GM19023 (cell line): Measurements from ENCODE around the gene NHERF2.

ENCODE experiments used
- ATAC-seq: cut with Tn5 transposase; IDR thresholded peaks from one replicate; pipeline ENCODE4 v1.9.1; 2021; ENCODE audit warnings: mild to moderate bottlenecking, moderate library complexity; ENCODE audit not compliant: unreplicated experiment

Gene NHERF2

GRCh38 chr16:2038382-2039231 lies 11.9 kb downstream of the NHERF2 start:
- no peak for ATAC-seq

- ATAC-seq, result no peak
Measured at GRCh38 chr16:2039274-2040031, 12.8 kb downstream of the NHERF2 start.

GRCh38 chr16:2040041-2040786 lies 13.5 kb downstream of the NHERF2 start:
- ATAC-seq, result no peak

GRCh38 chr16:2040787-2041522 lies 14.3 kb downstream of the NHERF2 start:
- no peak for ATAC-seq

GRCh38 chr16:2042171-2042985 lies 15.7 kb downstream of the NHERF2 start:
- ATAC-seq, result no peak

GRCh38 chr16:2042986-2043666 lies 16.4 kb downstream of the NHERF2 start:
- ATAC-seq, result no peak

GRCh38 chr16:2043667-2044451 lies 17.2 kb downstream of the NHERF2 start:
- ATAC-seq, result no peak

GRCh38 chr16:2044541-2044940 lies 17.8 kb downstream of the NHERF2 start:
- no peak for ATAC-seq

GRCh38 chr16:2045965-2046892 lies 19.5 kb downstream of the NHERF2 start:
- ATAC-seq, result no peak

- ATAC-seq, result no peak
Measured at GRCh38 chr16:2046893-2047329, 20.2 kb downstream of the NHERF2 start.

GRCh38 chr16:2047330-2048115 lies 20.8 kb downstream of the NHERF2 start, which contains the start of the genes NTHL1 and TSC2:
NTHL1 (minus strand) TSS chr16:2047834; CDS start chr16:2047823, 11 bp downstream.
TSC2 (plus strand) TSS chr16:2047985; CDS start chr16:2048616, 631 bp downstream.
- ATAC-seq, result peak; percentile 94

GRCh38 chr16:2048116-2048543 lies 21.4 kb downstream of the NHERF2 start:
- ATAC-seq, result no peak

- no peak for ATAC-seq
Measured at GRCh38 chr16:2053211-2053610, 26.5 kb downstream of the NHERF2 start.

GRCh38 chr16:2053897-2054296 lies 27.2 kb downstream of the NHERF2 start:
- no peak for ATAC-seq

GRCh38 chr16:2054543-2055245 lies 28.0 kb downstream of the NHERF2 start:
- ATAC-seq, result no peak

GRCh38 chr16:2056077-2056476 lies 29.4 kb downstream of the NHERF2 start:
- ATAC-seq, result no peak
